Stomach (tissue), 4 donors: ENCODE data around the gene FAM229A.

Experiments used
- CTCF ChIP-seq, 7 experiments: fragments of 450-650 bp in 4 of 7; fragments of 200-600 bp in 3 of 7; sonication (generic) in 3 of 7; IDR thresholded peaks; one replicate each; pipeline ENCODE4 v1.5.1; 2016 to 2019; ENCODE audit warnings: antibody characterized with exemption in 7 of 7, control low read depth in 2 of 7, mild to moderate bottlenecking in 1 of 7
- POLR2A ChIP-seq, 4 donors: fragments of 450-650 bp; IDR thresholded peaks; one replicate each; pipeline ENCODE4 v1.6.1; 2016; ENCODE audit warnings: antibody characterized with exemption in 4 of 4, control low read depth in 2 of 4, mild to moderate bottlenecking in 1 of 4, moderate library complexity in 1 of 4
- POLR2AphosphoS5 ChIP-seq, 3 donors: sonication (generic); formaldehyde crosslinking; IDR thresholded peaks; one replicate each; pipeline ENCODE4 v1.6.1; 2016; ENCODE audit warnings: antibody characterized with exemption in 3 of 3

DNA sequence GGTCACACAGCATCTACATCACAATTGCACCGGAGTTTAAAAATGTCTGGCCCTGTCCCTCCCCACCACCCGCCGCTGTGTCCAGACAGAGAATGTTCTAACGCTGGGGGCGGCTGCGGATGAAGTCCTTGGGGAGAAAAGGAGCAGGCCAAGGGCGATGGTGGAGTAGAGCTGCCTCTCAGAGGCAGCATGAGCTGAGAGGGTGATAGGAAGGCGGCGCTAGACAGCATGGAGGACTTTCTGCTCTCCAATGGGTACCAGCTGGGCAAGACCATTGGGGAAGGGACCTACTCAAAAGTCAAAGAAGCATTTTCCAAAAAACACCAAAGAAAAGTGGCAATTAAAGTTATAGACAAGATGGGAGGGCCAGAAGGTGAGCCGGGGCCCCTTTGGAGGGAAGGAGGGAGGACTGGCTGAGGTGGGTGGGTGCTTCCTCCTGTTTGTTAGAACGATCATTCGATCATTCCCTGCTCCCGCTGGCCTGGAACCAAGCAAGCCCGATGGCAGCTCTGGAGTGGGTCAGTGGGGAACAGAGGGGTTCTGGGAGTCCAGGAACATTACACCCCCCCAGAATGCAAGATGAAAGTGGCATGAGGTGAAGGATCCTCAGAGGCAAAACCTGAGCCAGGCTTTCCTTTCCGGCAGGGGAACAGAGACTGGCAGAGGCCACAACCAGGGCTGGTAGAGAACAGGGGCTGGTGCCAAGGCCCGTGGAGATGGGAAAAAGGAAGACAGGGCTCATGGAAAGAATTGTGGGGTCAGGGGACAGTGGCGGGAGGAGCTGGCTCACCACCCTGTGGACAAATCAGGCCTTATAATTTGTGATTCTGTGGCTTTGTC, at the start of gene FAM229A, which contains the start of gene TSSK3:
- TF ChIP-seq CTCF (IDR thresholded peaks at IDR 0.05) (no peak), POLR2AphosphoS5 (IDR thresholded peaks at IDR 0.05) (no peak), POLR2A (IDR thresholded peaks at IDR 0.05) (no peak)
